Left kidney (tissue), 2 donors: ENCODE results near the gene NR1I3. TPM values are rescaled to one million over a fixed set of nuclear protein-coding genes. Genes with fewer than 3 reads are reported as not detected.
"Not testable (repeated sequence)": the region's sequence is repeated elsewhere in the genome, so short reads cannot be mapped to it uniquely, and the experiment has no call there.

ENCODE experiments used
- DNase-seq: peaks from one replicate; pipeline ENCODE4 v3.0.0-alpha.2; 2013
- polyA plus RNA-seq: library from polyadenylated mRNA; unstranded; fragments of 120-200 nt; gene quantifications from one replicate; pipeline ENCODE4 v1.2.1, GENCODE V29; 2013; ENCODE audit not compliant: insufficient read length

Gene NR1I3
- polyA plus RNA-seq, 1 donor = 3.6 TPM

- no peak for DNase-seq
These were observed 12.8 kb upstream of the NR1I3 start for GRCh38 chr1:161250829-161251228.

- DNase-seq = not testable (repeated sequence)
These were observed 12.1 kb upstream of the NR1I3 start for GRCh38 chr1:161250100-161250499.

DNA sequence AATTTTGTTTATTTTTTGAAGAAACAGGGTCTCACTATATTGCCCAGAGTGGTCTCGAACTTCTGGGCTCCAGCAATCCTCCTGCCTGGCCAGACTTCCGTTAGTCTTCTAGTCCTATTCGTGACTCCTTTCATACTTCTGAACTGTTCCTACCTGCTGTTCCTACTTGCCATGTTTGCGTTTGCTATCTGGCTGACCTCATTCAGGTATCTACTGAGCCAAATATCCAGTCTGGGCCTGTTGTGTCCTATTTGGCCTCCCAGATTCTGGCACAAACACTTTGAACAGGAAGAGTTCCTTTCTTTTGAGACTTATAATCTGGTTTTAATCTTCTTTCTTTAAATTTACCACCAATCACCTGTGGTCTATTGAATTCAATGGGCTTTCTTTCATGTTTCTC lies 6.9 kb upstream of the NR1I3 start:
- DNase-seq = no peak

GRCh38 chr1:161242313-161242712 lies 4.3 kb upstream of the NR1I3 start:
- DNase-seq = no peak

DNA sequence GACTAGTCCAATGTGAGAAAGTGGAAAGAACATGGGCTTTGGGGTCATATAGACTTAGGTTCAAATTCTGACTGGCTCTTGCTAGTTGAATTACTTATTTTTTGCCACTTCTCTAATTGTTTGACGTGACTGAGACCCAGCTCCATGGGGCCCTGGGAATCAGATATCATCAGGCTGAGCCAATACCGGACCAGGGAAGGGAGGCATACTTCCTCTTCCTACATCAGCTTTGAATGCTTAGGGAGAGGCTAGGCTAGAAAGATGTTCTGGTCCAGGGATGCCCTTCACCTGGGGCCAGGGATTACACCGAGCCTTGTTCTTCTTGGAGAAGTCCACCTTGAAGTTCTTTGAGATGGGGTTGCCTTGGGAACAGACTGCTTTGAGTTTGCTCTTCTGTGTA lies 3.7 kb upstream of the NR1I3 start:
- DNase-seq = no peak

GRCh38 chr1:161235957-161236775 lies 1.8 kb downstream of the NR1I3 start:
- DNase-seq = no peak

- no peak for DNase-seq
These were observed 4.9 kb downstream of the NR1I3 start for GRCh38 chr1:161233102-161233501.

- no peak for DNase-seq
These were observed 7.2 kb downstream of the NR1I3 start for GRCh38 chr1:161230762-161231161.

DNA sequence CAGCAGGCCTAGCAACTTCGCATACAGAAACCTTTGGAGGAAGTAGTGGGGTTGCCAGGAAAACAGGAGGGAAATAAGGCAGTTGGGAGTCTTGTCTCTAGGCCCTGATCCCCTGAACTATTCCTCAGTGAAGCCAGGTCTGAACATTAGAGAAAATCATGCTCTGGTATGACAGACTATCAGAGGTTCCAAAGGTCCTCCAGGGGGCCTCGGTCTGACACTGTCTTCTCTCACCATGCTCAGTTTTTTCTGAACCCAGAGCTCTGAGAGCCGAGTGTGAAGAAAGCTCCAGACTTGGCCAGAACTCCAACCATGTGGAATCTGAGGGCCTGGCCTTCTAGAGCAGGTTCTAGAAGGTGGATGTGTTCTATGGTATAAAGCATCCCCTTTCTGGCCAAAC lies 8.1 kb downstream of the NR1I3 start:
- no peak for DNase-seq

DNA sequence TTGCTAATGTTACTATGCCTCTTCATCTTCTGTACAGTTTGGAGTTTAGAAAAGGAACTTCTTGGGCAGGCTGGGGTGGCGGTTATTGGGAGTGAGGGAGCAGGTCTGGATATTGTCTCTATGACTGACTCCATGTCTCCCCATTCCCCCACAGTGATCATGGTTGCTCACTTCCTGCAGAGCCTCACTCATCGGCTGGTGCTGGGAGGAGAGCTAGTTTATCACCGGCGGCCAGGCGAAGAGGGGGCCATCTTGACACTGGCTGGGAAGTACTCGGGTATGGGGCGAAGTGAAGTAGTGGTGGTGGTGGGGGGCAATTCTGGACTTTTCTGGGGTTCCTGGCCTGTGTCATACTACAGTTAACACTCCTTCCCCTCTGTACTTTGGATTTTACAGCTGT lies 10.0 kb downstream of the NR1I3 start:
- DNase-seq = no peak

- peak; percentile 75 for DNase-seq
These were observed 10.7 kb downstream of the NR1I3 start for GRCh38 chr1:161227196-161227871.

GRCh38 chr1:161226759-161227158 lies 11.2 kb downstream of the NR1I3 start:
- DNase-seq = no peak

DNA sequence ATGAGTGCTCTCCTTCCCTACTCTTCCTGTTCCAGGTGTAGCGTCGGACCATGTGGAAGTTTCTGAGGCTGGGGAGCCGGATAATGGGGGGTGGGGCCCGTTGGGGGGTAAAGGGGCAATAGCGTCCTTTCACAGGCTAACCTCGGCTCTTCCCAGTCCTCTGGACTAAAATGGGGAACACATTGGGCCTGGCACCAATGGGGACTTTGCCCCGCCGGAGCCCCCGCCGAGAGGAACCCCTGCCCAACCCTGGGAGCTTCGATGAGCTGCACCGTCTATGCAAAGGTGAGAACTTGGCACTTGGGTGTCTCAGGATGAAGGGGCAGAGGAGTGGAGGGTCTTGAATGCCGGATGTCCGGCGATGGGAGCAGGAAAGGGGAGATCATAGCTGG lies 11.7 kb downstream of the NR1I3 start:
- DNase-seq = no peak

GRCh38 chr1:161225534-161226319 lies 12.3 kb downstream of the NR1I3 start, which contains the start of gene TOMM40L:
Gene TOMM40L (plus strand): TSS chr1:161226060. CDS start chr1:161226490, 430 bp downstream.
- DNase-seq = peak; percentile 97

DNA sequence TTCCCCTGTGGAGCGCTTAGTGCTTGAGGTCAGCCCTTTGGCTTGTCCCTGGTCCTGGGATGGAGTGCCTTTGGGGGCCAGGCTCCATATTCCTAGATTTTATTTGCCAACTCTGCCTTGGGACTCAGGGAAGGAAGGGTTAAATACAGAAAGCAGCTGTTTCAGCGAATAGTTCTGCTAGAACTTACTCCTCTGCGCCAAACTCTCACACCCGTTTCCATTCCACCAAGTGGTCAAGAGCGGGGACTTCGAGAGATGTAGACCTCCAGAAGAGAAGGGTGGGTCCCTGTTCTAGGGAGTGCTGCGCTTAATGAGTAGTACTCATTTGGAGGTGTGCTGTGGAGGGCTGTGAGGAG lies 12.8 kb downstream of the NR1I3 start:
- DNase-seq = no peak

GRCh38 chr1:161224695-161225087 lies 13.3 kb downstream of the NR1I3 start:
- not testable (repeated sequence) for DNase-seq

- no peak for DNase-seq
These were observed 14.0 kb downstream of the NR1I3 start for GRCh38 chr1:161223805-161224694.

DNA sequence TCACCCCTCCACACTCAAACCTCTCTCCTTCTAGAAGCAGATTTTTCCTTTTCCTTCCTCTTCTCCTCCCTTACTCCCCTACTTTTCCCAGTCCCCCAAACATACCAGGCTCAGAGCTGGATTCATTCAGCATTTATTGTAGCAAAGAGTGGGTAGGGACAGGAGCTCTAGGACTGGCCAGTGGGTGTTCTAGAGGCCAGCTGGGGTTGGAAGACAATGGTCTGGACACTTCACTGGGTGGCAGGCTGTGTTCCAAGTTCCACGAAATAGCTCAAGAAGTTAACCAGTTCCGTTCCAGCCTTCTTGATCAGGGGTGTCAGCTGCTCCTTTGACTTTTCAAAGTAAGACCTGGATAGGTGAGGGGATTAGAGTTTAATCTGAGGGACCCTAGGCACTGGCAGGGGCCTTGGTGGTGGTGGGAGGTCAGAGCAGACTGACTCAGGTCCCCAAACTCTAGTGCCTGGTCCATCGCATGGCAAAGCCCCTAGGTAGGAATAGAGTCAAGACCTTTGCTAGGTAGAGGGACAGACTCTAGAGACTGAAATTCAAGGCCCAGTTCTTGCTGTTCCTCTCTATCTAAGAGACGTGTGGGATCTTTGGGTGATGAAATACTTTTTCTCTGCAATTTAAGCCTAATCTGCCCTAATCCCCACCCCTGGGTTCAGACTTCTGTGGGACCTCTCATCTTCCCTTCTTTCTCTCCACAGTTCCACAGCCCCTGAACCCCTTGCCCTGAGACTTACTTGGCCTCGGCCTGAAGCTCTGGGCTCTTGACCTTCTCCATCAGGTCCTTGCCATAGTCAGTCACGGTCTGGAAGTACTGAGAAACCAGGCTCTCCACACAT lies 15.6 kb downstream of the NR1I3 start:
- DNase-seq = no peak

- no peak for DNase-seq
These were observed 18.0 kb downstream of the NR1I3 start for GRCh38 chr1:161220002-161220401.

DNA sequence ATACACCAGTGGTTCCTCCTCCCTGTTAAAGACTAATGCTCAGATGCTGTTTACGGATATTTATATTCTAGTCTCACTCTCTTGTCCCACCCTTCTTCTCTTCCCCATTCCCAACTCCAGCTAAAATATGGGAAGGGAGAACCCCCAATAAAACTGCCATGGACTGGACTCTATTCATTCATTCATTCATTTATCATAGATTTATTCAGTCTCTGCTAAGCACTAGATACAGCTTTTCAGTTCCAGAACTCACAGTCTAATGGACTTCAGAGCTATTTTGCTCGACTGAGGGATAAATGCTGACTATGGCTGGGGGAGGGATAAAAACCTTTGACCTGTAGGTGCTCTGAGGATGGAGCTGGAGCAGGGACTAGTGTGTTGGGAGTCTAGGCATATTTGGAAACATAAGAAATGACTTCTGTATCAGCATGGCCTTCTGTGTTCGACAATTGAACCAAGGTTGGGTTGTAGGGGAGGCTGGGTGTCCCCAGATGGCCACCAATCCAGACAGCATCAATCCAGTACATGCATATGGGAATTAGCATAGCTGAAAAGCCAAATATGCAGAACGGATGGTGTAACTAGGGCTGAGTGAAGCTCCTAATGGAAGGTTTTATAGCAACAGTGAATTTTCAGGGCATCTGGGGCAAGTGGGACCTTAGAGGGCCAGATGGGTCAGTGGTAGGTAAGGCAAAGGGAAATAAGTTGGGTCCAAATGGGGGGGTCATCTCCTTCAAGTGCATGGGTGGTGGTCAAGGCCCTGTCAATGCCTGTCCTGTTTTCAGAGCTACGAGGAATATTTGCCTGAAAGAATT lies 18.7 kb downstream of the NR1I3 start:
- no peak for DNase-seq
